D721Med (cell line): ENCODE data around the gene SLC25A22.

Source experiments
- DNase-seq: peaks from one replicate; pipeline ENCODE4 v3.0.0; 2011; ENCODE audit warnings: low spot score; ENCODE audit not compliant: insufficient read length
- FAIRE-seq: peaks from 2 replicates; lab custom pipeline; 2011; peaks lifted over from hg19 to GRCh38; lab: Jason Lieb, UNC
- CTCF ChIP-seq: IDR thresholded peaks from 2 replicates; pipeline ENCODE4 v1.5.1; 2012; ENCODE audit warnings: mild to moderate bottlenecking, control low read depth; ENCODE audit not compliant: insufficient read depth; ENCODE audit errors: missing control alignments

SLC25A22 gene

GRCh38 chr11:825366-826226 lies 27.5 kb upstream of the SLC25A22 start:
- TF ChIP-seq CTCF, result no peak
- DNase-seq (no peak), FAIRE-seq (no peak)

- no peak for FAIRE-seq
- DNase-seq, result no peak
- TF ChIP-seq CTCF, result no peak
Observed at GRCh38 chr11:824942-825341, 26.9 kb upstream of the SLC25A22 start.

GRCh38 chr11:824292-824880 lies 26.3 kb upstream of the SLC25A22 start:
- no peak for DNase-seq
- no peak for FAIRE-seq
- TF ChIP-seq CTCF, result no peak

- FAIRE-seq (no peak), DNase-seq (no peak)
- TF ChIP-seq CTCF, result no peak
Observed at GRCh38 chr11:823441-824291, 25.6 kb upstream of the SLC25A22 start.

GRCh38 chr11:821512-822371 lies 23.7 kb upstream of the SLC25A22 start:
- FAIRE-seq (no peak), DNase-seq (no peak)
- no peak for TF ChIP-seq CTCF

GRCh38 chr11:820655-821511 lies 22.8 kb upstream of the SLC25A22 start:
- FAIRE-seq (no peak), DNase-seq (no peak)
- TF ChIP-seq CTCF, result no peak
